ENCODE measurements around the gene AQP6.

The AQP6 gene

DNA sequence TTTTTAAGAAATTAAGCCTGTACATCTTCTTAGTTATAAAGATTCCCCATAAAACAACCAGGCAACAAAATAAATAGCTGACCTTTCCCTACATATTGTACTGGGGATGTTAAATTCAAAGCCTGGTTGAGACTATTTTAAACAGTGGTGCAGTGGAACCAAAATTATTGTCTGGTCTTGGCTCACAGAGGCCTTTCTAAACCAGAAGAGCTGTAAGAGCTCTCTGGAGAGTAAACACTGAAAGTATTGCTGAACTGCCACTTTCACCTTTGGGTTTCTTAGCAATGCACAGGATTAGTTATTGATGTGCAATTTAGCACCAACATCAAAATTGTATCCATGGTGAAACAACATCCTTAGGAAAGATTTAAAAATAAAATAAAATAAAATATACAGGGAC lies 31.9 kb downstream of the AQP6 start:
- no peak for DNase-seq
- H4K8ac ChIP-seq (ENCODE audit: low read depth, low read length) = no peak overlapping the region
- no peaks in the 10 kb centered on the region for H3K27me3 ChIP-seq (ENCODE audit: insufficient read depth, low read length, poor library complexity)
- no peak overlapping the region for H2BK15ac ChIP-seq (replicated peaks; ENCODE audit: low read depth)
- no peak overlapping the region for H3K9ac ChIP-seq (ENCODE audit: low read length)
- no peak overlapping the region for H3K18ac ChIP-seq (ENCODE audit: low read length)
- no peak overlapping the region for H3K4me3 ChIP-seq (ENCODE audit: low read length)
- H3K79me1 ChIP-seq (ENCODE audit: low read length) = peaks cover 6% of the 10 kb centered on the region
- no peak overlapping the region for H3K56ac ChIP-seq (ENCODE audit: low read length)
- H2BK120ac ChIP-seq (ENCODE audit: low read depth, low read length) = no peak overlapping the region
- H2BK5ac ChIP-seq (ENCODE audit: low read length) = no peak overlapping the region
- no peak overlapping the region for H3K4me2 ChIP-seq (ENCODE audit: low read length)
- H2AK5ac ChIP-seq (ENCODE audit: low read length) = no peak overlapping the region
- H3K4me1 ChIP-seq (ENCODE audit: control insufficient read depth, low read depth, low read length) = no peaks in the 10 kb centered on the region
- H3K36me3 ChIP-seq (ENCODE audit: control insufficient read depth, insufficient read depth, low read length) = peaks cover 9% of the 10 kb centered on the region
- no peak overlapping the region for H4K5ac ChIP-seq (ENCODE audit: low read length)
- no peak overlapping the region for H3K27ac ChIP-seq (ENCODE audit: low read depth, low read length)
- no peaks in the 10 kb centered on the region for H3K79me2 ChIP-seq (ENCODE audit: control insufficient read depth, insufficient read depth, low read length)
- no peak overlapping the region for H3K23ac ChIP-seq (ENCODE audit: low read length)
- H3K4ac ChIP-seq (ENCODE audit: low read depth, low read length) = no peak overlapping the region

DNA sequence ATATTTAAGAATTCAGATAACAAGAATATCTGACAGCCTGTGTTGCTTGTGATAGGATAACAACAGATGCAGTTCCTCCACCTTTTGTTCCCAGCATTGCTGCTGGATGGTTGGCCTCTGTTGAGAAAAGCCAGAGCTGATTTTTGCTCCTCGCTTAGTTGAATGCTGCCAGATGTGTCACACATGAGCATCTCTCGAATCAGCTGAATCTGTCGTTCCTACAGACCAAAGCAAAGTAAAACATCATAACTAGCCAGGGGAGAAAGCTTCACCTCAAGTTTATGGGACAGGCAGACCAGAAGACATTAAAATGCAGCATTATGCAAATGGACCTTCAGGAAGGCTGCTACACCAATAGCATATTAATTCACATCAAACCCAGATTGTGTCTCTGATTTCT lies 32.4 kb downstream of the AQP6 start:
- no peak overlapping the region for H3K56ac ChIP-seq (ENCODE audit: low read length)
- H3K4me3 ChIP-seq (ENCODE audit: low read length) = no peak overlapping the region
- H2BK120ac ChIP-seq (ENCODE audit: low read depth, low read length) = no peak overlapping the region
- no peaks in the 10 kb centered on the region for H3K79me2 ChIP-seq (ENCODE audit: control insufficient read depth, insufficient read depth, low read length)
- H3K9ac ChIP-seq (ENCODE audit: low read length) = no peak overlapping the region
- no peak overlapping the region for H3K23ac ChIP-seq (ENCODE audit: low read length)
- no peak overlapping the region for H4K5ac ChIP-seq (ENCODE audit: low read length)
- no peak overlapping the region for H2BK15ac ChIP-seq (replicated peaks; ENCODE audit: low read depth)
- no peak overlapping the region for H2BK5ac ChIP-seq (ENCODE audit: low read length)
- peaks cover 9% of the 10 kb centered on the region for H3K36me3 ChIP-seq (ENCODE audit: control insufficient read depth, insufficient read depth, low read length)
- no peaks in the 10 kb centered on the region for H3K4me1 ChIP-seq (ENCODE audit: control insufficient read depth, low read depth, low read length)
- no CpG with 5 or more reads among the region's 3 CpGs for WGBS (ENCODE audit: extremely low coverage, insufficient coverage, low lambda C conversion rate)
- H3K18ac ChIP-seq (ENCODE audit: low read length) = no peak overlapping the region
- no peak overlapping the region for H3K4me2 ChIP-seq (ENCODE audit: low read length)
- no peak overlapping the region for H3K27ac ChIP-seq (ENCODE audit: low read depth, low read length)
- peaks cover 6% of the 10 kb centered on the region for H3K79me1 ChIP-seq (ENCODE audit: low read length)
- H4K8ac ChIP-seq (ENCODE audit: low read depth, low read length) = no peak overlapping the region
- H2AK5ac ChIP-seq (ENCODE audit: low read length) = no peak overlapping the region
- DNase-seq = no peak
- no peaks in the 10 kb centered on the region for H3K27me3 ChIP-seq (ENCODE audit: insufficient read depth, low read length, poor library complexity)
- H3K4ac ChIP-seq (ENCODE audit: low read depth, low read length) = no peak overlapping the region

DNA sequence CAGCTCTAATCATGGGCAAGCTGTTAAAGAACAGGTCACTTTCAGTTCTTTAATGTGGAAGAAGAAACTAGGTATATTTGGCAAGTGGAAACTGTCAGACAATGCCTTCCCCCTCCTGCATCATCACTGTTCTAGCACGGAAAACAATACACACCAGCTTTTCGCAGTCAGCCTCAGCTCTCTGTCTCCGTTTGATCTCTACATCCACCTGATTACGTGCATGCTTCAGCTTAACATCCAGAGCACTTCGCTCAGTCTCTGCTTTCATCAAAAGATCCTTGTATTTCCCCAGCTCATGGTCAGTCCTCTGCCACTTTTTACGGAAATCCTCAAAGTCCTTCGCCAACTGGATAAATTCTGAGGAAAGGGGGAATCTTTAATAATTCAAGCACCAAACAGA lies 33.5 kb downstream of the AQP6 start:
- Histone ChIP-seq H2AK5ac (ENCODE audit: low read length) (no peak overlapping the region), H3K36me3 (ENCODE audit: control insufficient read depth, insufficient read depth, low read length) (peaks cover 6% of the 10 kb centered on the region)

DNA sequence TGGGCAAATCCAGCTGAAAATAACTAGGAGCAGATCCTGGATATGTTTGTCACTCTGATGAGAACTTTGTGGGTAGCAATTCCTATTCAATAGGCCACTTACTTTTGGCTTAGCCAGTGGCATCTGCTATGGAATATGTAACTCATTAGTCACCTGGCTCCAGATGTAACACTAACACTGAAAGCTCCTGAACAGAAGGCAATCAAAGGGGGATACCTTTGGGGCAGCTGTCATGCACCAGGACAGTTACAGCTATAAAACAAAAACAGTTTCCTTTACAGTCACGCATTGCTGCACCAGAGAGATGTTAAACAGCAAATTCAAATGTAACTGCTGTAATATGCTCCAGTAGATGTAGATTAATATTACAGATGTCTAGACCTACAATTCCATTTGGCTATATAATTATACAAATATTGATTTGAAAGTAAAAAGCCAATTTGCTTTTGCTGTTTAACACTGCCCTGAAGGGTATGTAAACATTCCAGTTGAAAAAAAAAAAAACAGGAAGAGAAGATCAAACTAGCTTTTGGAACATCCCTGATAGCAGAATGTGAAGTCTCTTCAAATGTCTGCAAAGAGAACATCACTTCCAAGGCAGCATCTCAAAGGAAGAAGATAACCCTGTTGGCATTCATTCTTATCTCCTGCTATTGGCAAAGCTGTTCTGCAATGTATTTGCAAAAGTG lies 34.2 kb downstream of the AQP6 start:
- Histone ChIP-seq H3K4me2 (ENCODE audit: low read length) (no peak overlapping the region), H2BK15ac (replicated peaks; ENCODE audit: low read depth) (no peak overlapping the region), H3K36me3 (ENCODE audit: control insufficient read depth, insufficient read depth, low read length) (peaks cover 6% of the 10 kb centered on the region), H3K18ac (ENCODE audit: low read length) (no peak overlapping the region), H3K4me3 (ENCODE audit: low read length) (no peak overlapping the region), H3K27ac (ENCODE audit: low read depth, low read length) (no peak overlapping the region), H3K79me1 (ENCODE audit: low read length) (peaks cover 6% of the 10 kb centered on the region), H4K5ac (ENCODE audit: low read length) (no peak overlapping the region), H4K8ac (ENCODE audit: low read depth, low read length) (no peak overlapping the region), H3K4ac (ENCODE audit: low read depth, low read length) (no peak overlapping the region), H2AK5ac (ENCODE audit: low read length) (no peak overlapping the region), H2BK5ac (ENCODE audit: low read length) (no peak overlapping the region), H3K79me2 (ENCODE audit: control insufficient read depth, insufficient read depth, low read length) (no peaks in the 10 kb centered on the region), H3K4me1 (ENCODE audit: control insufficient read depth, low read depth, low read length) (no peaks in the 10 kb centered on the region), H2BK120ac (ENCODE audit: low read depth, low read length) (no peak overlapping the region), H3K27me3 (ENCODE audit: insufficient read depth, low read length, poor library complexity) (no peaks in the 10 kb centered on the region), H3K56ac (ENCODE audit: low read length) (no peak overlapping the region), H3K23ac (ENCODE audit: low read length) (no peak overlapping the region), H3K9ac (ENCODE audit: low read length) (no peak overlapping the region)
- DNase-seq = no peak
- no CpG with 5 or more reads among the region's 1 CpG for WGBS (ENCODE audit: extremely low coverage, insufficient coverage, low lambda C conversion rate)

More for the DNA sequence above, 33.5 kb downstream of the AQP6 start:
- DNase-seq = no peak
- Histone ChIP-seq H3K4me1 (ENCODE audit: control insufficient read depth, low read depth, low read length) (no peaks in the 10 kb centered on the region), H3K4me3 (ENCODE audit: low read length) (no peak overlapping the region), H4K8ac (ENCODE audit: low read depth, low read length) (no peak overlapping the region), H3K79me1 (ENCODE audit: low read length) (peaks cover 6% of the 10 kb centered on the region), H3K79me2 (ENCODE audit: control insufficient read depth, insufficient read depth, low read length) (no peaks in the 10 kb centered on the region), H3K27ac (ENCODE audit: low read depth, low read length) (no peak overlapping the region), H3K9ac (ENCODE audit: low read length) (no peak overlapping the region), H4K5ac (ENCODE audit: low read length) (no peak overlapping the region), H2BK5ac (ENCODE audit: low read length) (no peak overlapping the region), H3K56ac (ENCODE audit: low read length) (no peak overlapping the region), H2BK15ac (replicated peaks; ENCODE audit: low read depth) (no peak overlapping the region), H3K18ac (ENCODE audit: low read length) (no peak overlapping the region), H3K27me3 (ENCODE audit: insufficient read depth, low read length, poor library complexity) (no peaks in the 10 kb centered on the region), H3K23ac (ENCODE audit: low read length) (no peak overlapping the region), H3K4ac (ENCODE audit: low read depth, low read length) (no peak overlapping the region), H3K4me2 (ENCODE audit: low read length) (no peak overlapping the region), H2BK120ac (ENCODE audit: low read depth, low read length) (no peak overlapping the region)
- no CpG with 5 or more reads among the region's 7 CpGs for WGBS (ENCODE audit: extremely low coverage, insufficient coverage, low lambda C conversion rate)

DNA sequence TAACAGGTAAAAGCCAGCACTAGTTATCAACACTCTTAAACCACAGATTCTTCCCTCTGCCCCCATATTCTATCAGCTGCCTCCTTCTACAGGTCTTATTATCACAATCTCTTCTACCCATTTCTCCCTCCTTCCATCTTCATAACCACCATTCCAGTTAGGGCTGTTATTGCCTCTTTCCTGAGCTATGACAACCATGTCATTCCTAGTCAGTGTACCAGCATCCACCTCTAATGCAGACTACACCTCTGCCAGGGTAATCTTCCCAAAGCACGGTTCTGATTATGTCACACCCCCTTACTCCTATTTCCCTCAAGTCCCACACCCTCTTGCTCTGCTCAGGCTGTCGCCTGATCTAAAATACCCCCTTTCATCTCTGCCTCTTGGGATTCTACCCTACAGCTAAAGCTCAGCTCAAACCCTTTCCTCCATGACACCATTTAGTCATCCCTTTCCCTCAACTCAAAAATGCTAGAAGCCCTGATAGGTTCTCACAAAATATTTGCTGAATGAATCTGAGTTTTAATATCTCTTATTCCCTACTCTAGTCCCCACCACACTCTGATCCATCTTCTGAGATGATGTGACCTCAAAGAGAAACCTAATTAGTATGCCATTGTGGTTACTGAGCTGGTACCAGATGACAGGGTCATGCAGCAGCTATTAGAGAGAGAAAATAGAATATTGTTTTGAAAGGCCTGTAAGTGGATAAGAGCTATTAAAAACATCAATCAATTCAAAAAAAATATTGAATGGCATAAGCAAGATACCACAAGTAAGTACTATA lies 40.8 kb downstream of the AQP6 start:
- Histone ChIP-seq H2BK15ac (replicated peaks; ENCODE audit: low read depth) (no peak overlapping the region), H3K79me2 (ENCODE audit: control insufficient read depth, insufficient read depth, low read length) (peaks cover 13% of the 10 kb centered on the region), H3K4me2 (ENCODE audit: low read length) (no peak overlapping the region), H2BK5ac (ENCODE audit: low read length) (no peak overlapping the region), H3K4me3 (ENCODE audit: low read length) (no peak overlapping the region), H3K18ac (ENCODE audit: low read length) (no peak overlapping the region), H3K4me1 (ENCODE audit: control insufficient read depth, low read depth, low read length) (no peaks in the 10 kb centered on the region), H2BK120ac (ENCODE audit: low read depth, low read length) (no peak overlapping the region), H3K4ac (ENCODE audit: low read depth, low read length) (no peak overlapping the region), H3K23ac (ENCODE audit: low read length) (no peak overlapping the region), H4K8ac (ENCODE audit: low read depth, low read length) (no peak overlapping the region), H3K27ac (ENCODE audit: low read depth, low read length) (no peak overlapping the region), H4K5ac (ENCODE audit: low read length) (no peak overlapping the region), H3K36me3 (ENCODE audit: control insufficient read depth, insufficient read depth, low read length) (peaks cover 6% of the 10 kb centered on the region), H3K79me1 (ENCODE audit: low read length) (peaks cover 7% of the 10 kb centered on the region), H3K56ac (ENCODE audit: low read length) (no peak overlapping the region), H3K27me3 (ENCODE audit: insufficient read depth, low read length, poor library complexity) (no peaks in the 10 kb centered on the region), H2AK5ac (ENCODE audit: low read length) (no peak overlapping the region), H3K9ac (ENCODE audit: low read length) (no peak overlapping the region)
- DNase-seq = no peak
- no CpG with 5 or more reads among the region's 2 CpGs for WGBS (ENCODE audit: extremely low coverage, insufficient coverage, low lambda C conversion rate)
